DND-41 (cell line): ENCODE data around the gene MRM3.
"Not testable (repeated sequence)": the region's sequence is repeated elsewhere in the genome, so short reads cannot be mapped to it uniquely, and the experiment has no call there.

ENCODE experiments used
- CTCF ChIP-seq: IDR thresholded peaks from 2 replicates; pipeline ENCODE4 v1.5.1; 2012; ENCODE audit warnings: borderline replicate concordance, low read length, moderate library complexity, mild to moderate bottlenecking; ENCODE audit not compliant: poor library complexity, severe bottlenecking; ENCODE audit errors: extremely low read depth
- EZH2 ChIP-seq: IDR thresholded peaks from 3 replicates; pipeline ENCODE4 v1.6.1; 2012; ENCODE audit warnings: borderline replicate concordance, low read depth, mild to moderate bottlenecking, moderate library complexity, low read length, inconsistent platforms; ENCODE audit not compliant: severe bottlenecking

GRCh38 chr17:755319-755961, 26.7 kb upstream of the MRM3 start:
- not testable (repeated sequence) for TF ChIP-seq CTCF, EZH2
